Ishikawa (cell line): ENCODE data around the gene GATAD2A.

Experiments
- CEBPB ChIP-seq: IDR thresholded peaks from 2 replicates; pipeline ENCODE4 v1.6.1; 2012
- EGR1 ChIP-seq: IDR thresholded peaks from 2 replicates; pipeline ENCODE4 v1.6.1; 2012
- EP300 ChIP-seq: IDR thresholded peaks from 2 replicates; pipeline ENCODE4 v1.6.1; 2012; ENCODE audit warnings: borderline replicate concordance
- FOXM1 ChIP-seq: IDR thresholded peaks from 2 replicates; pipeline ENCODE4 v1.6.1; 2012; ENCODE audit warnings: low read depth, borderline replicate concordance
- RAD21 ChIP-seq: IDR thresholded peaks from 2 replicates; pipeline ENCODE4 v1.6.1; 2012; ENCODE audit warnings: low read depth

DNA sequence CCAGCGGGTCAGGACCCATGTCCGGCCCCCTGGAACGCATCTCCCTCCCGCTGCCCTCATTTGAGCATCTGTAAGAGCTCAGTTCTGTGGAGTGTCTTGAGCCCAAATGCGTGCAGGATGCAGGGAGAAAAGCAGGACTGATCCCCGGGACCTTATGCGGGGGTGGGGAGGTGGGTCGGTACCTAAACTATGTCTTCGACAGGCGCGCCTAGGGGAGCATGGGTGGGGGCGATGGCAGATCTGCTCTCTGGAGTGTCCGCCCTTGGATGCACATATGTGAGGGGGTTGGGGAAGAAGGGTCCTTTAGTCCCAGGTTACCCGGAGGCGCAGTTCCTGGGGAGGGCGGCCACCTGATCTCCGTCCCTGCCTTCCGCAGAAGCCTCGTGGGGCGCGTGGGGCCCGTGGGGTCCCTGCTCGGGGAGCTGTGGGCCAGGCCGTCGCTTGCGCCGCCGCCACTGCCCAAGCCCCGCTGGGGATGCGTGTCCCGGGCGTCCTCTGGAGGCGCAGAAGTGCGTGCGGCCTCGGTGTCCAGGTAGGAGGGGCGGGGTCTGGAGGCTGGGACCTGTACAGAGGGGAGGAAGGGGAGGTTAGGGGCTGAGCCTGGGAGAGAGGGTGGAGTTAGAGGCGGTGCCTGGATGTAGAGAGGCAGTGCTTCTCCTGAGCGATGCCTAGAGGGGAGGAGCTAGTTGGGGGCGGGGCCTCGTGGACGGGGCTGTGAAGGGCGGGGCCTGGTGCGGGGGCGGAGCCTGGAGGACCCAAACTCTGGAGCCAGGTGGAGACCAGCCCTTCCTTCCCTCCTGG is 135.4 kb downstream of the GATAD2A start:
- TF ChIP-seq EGR1 = peak; percentile 18; the same call in 1 of the 2 replicates
- no peak for TF ChIP-seq EP300
- peak; percentile 8; the same call in 1 of the 2 replicates for TF ChIP-seq RAD21
- no peak for TF ChIP-seq FOXM1
- TF ChIP-seq CEBPB = no peak
